ENCODE results near the gene PLAC8.
"Not testable (repeated sequence)": the region's sequence is repeated elsewhere in the genome, so short reads cannot be mapped to it uniquely, and the experiment has no call there.

DNA sequence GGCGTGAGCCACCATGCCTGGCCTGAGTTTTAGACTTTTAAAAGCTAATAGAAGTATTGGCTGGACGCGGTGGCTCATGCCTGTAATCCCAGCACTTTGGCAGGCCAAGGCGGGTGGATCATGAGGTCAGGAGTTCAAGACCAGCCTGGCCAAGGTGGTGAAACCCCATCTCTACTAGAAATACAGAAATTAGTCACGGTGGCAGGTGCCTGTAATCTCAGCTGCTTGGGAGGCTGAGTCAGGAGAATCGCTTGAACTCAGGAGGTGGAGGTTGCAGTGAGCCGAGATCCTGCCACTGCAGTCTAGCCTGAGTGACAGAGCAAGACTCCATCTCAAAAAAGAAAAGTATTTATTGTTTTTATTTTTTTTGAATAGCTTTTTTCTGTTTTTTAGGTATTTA, 39.7 kb downstream of the PLAC8 start:
- not testable (repeated sequence) for TF ChIP-seq POLR2AphosphoS5 (IDR thresholded peaks at IDR 0.05)
- TF ChIP-seq, protein P1, sequence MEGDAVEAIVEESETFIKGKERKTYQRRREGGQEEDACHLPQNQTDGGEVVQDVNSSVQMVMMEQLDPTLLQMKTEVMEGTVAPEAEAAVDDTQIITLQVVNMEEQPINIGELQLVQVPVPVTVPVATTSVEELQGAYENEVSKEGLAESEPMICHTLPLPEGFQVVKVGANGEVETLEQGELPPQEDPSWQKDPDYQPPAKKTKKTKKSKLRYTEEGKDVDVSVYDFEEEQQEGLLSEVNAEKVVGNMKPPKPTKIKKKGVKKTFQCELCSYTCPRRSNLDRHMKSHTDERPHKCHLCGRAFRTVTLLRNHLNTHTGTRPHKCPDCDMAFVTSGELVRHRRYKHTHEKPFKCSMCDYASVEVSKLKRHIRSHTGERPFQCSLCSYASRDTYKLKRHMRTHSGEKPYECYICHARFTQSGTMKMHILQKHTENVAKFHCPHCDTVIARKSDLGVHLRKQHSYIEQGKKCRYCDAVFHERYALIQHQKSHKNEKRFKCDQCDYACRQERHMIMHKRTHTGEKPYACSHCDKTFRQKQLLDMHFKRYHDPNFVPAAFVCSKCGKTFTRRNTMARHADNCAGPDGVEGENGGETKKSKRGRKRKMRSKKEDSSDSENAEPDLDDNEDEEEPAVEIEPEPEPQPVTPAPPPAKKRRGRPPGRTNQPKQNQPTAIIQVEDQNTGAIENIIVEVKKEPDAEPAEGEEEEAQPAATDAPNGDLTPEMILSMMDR (IDR thresholded peaks at IDR 0.05): not testable (repeated sequence)

Data from esophagus muscularis mucosa (tissue), 3 donors.